HG03520 (cell line): ENCODE measurements around the gene ZDHHC8.

ENCODE experiments used
- ATAC-seq: cut with Tn5 transposase; IDR thresholded peaks from one replicate; pipeline ENCODE4 v1.9.1; 2021; ENCODE audit warnings: mild to moderate bottlenecking, moderate library complexity; ENCODE audit not compliant: unreplicated experiment

Gene ZDHHC8

GRCh38 chr22:20142711-20143621, 11.4 kb downstream of the ZDHHC8 start:
- ATAC-seq, result no peak

- no peak for ATAC-seq
These were observed 12.5 kb downstream of the ZDHHC8 start for GRCh38 chr22:20143883-20144665.

- no peak for ATAC-seq
These were observed 13.7 kb downstream of the ZDHHC8 start for GRCh38 chr22:20145206-20145831.

GRCh38 chr22:20145832-20146223, 14.2 kb downstream of the ZDHHC8 start:
- ATAC-seq, result no peak

GRCh38 chr22:20146777-20147176, 15.2 kb downstream of the ZDHHC8 start:
- no peak for ATAC-seq

GRCh38 chr22:20147237-20147988, 15.8 kb downstream of the ZDHHC8 start:
- ATAC-seq, result no peak

GRCh38 chr22:20148414-20148813, 16.8 kb downstream of the ZDHHC8 start:
- ATAC-seq, result no peak

GRCh38 chr22:20149257-20150250, 17.9 kb downstream of the ZDHHC8 start:
- no peak for ATAC-seq

GRCh38 chr22:20150381-20151275, 19.0 kb downstream of the ZDHHC8 start, which contains the start of gene CCDC188:
Gene CCDC188 (minus strand): TSS chr22:20151055. CDS start chr22:20150986, 69 bp downstream.
- ATAC-seq, result no peak

- no peak for ATAC-seq
These were observed 19.6 kb downstream of the ZDHHC8 start for GRCh38 chr22:20151276-20151588.

GRCh38 chr22:20152464-20152890, 20.9 kb downstream of the ZDHHC8 start:
- no peak for ATAC-seq

- ATAC-seq, result no peak
These were observed 22.3 kb downstream of the ZDHHC8 start for GRCh38 chr22:20153945-20154344.

- no peak for ATAC-seq
These were observed 23.1 kb downstream of the ZDHHC8 start for GRCh38 chr22:20154602-20155187.

- no peak for ATAC-seq
These were observed 23.9 kb downstream of the ZDHHC8 start for GRCh38 chr22:20155330-20156041.

GRCh38 chr22:20156042-20156389, 24.4 kb downstream of the ZDHHC8 start:
- ATAC-seq, result no peak

- no peak for ATAC-seq
These were observed 25.2 kb downstream of the ZDHHC8 start for GRCh38 chr22:20156611-20157429.
